IgD-negative memory B cell (primary cell): ENCODE data around the gene DDX54. TPM values are rescaled to one million over a fixed set of nuclear protein-coding genes. Genes with fewer than 3 reads are reported as not detected.
"Not testable (repeated sequence)": the region's sequence is repeated elsewhere in the genome, so short reads cannot be mapped to it uniquely, and the experiment has no call there.

Experiments
- H3K27ac Mint-ChIP-seq, 3 donors: one replicate each; pipeline ENCODE4 v1.8.0; 2020 to 2022; ENCODE audit warnings: mild to moderate bottlenecking in 3 of 3, mixed read lengths in 3 of 3, moderate library complexity in 1 of 3
- H3K27me3 Mint-ChIP-seq: one replicate; pipeline ENCODE4 v1.8.0; 2021; ENCODE audit warnings: mixed read lengths
- H3K36me3 Mint-ChIP-seq: one replicate; pipeline ENCODE4 v1.8.0; 2020; ENCODE audit warnings: mild to moderate bottlenecking, mixed read lengths
- H3K4me1 Mint-ChIP-seq, 3 donors: one replicate each; pipeline ENCODE4 v1.8.0; 2020 to 2022; ENCODE audit warnings: mixed read lengths in 3 of 3, mild to moderate bottlenecking in 1 of 3
- H3K4me3 Mint-ChIP-seq, 4 donors: one replicate each; pipeline ENCODE4 v1.8.0; 2020 to 2022; ENCODE audit warnings: mild to moderate bottlenecking in 4 of 4, mixed read lengths in 4 of 4, moderate library complexity in 3 of 4
- H3K9me3 Mint-ChIP-seq, 3 donors: one replicate each; pipeline ENCODE4 v1.8.0; 2020 to 2021; ENCODE audit warnings: mixed read lengths in 3 of 3, mild to moderate bottlenecking in 1 of 3
- polyA plus RNA-seq: library from polyadenylated mRNA; unstranded; fragments of 300-500 nt; fragmentation: Illumina TruSeq; gene quantifications from one replicate; pipeline ENCODE4 v1.2.3, GENCODE V29; 2021

DDX54 gene
- polyA plus RNA-seq, 1 donor from 2014 or later: 34.2 TPM

DNA sequence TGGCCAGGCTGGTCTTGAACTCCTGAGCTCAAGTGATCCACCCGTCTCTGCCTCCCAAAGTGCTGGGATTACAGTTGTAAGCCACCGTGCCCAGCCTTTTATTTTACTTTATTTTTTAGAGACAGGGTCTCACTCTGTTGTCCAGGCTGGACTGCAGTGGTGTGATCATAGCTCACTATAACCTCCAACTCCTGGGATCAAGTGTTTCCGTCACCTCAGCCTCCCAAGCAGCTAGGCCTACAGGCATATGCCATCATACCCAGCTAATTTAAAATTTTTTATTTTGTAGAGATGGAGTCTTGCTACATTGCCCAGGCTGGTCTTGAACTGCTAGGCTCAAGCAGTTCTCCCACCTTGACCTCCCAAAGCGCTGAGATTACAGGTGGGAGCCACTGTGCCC is 39.7 kb upstream of the DDX54 start:
- Mint-ChIP-seq H3K36me3 (peaks cover 4% of the 10 kb centered on the region), H3K27ac (no peak overlapping the region), H3K4me3 (no peak overlapping the region), H3K4me1 (peaks cover 26 to 34% (median 30%) of the 10 kb centered on the region in 3 donors), H3K27me3 (no peaks in the 10 kb centered on the region), H3K9me3 (no peaks in the 10 kb centered on the region)

DNA sequence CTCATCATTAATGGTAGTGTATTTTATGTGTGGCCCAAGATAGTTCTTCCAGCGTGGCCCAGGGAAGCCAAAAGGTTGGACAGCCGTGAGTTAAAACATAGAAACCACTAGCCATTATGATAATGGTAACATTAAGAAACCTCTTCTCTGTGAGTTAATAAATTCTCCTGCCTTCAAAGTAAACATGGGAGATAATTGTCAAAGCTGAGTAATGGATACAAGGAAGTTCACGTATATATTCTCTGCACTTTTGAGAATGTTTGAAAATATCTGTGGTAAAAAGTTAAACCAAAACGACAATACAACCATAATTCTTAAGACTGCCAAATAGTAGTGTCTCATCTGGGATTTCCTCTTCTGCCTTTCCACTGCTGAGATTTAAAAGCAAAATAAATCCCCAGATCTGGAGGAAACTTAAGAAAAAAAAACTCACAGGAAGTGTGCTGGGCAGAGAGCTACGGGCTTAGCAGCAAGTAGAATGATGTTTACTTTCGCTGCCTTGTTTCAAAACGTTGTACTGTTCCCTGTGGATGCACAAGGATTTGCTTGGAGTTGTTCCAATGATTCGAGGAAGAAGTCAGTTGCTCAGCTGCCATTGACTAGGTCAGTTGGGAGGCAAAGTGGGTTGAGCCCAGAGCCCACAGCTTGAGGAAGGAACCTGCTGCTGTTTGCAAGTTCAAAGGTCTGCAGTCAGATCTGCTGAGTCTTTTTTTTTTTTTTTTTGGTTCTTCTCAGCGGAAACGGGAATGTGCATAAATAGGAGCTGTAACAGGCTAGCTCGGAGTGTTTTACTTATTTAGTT is 37.7 kb upstream of the DDX54 start:
- Mint-ChIP-seq H3K4me1 (peaks cover 20 to 25% (median 23%) of the 10 kb centered on the region in 3 donors), H3K27me3 (no peaks in the 10 kb centered on the region), H3K9me3 (no peaks in the 10 kb centered on the region), H3K36me3 (peaks cover 2% of the 10 kb centered on the region), H3K27ac (peak overlapping the region; percentile 48 to 98 (median 96)), H3K4me3 (peak overlapping the region; percentile 82 to 96 (median 91))

DNA sequence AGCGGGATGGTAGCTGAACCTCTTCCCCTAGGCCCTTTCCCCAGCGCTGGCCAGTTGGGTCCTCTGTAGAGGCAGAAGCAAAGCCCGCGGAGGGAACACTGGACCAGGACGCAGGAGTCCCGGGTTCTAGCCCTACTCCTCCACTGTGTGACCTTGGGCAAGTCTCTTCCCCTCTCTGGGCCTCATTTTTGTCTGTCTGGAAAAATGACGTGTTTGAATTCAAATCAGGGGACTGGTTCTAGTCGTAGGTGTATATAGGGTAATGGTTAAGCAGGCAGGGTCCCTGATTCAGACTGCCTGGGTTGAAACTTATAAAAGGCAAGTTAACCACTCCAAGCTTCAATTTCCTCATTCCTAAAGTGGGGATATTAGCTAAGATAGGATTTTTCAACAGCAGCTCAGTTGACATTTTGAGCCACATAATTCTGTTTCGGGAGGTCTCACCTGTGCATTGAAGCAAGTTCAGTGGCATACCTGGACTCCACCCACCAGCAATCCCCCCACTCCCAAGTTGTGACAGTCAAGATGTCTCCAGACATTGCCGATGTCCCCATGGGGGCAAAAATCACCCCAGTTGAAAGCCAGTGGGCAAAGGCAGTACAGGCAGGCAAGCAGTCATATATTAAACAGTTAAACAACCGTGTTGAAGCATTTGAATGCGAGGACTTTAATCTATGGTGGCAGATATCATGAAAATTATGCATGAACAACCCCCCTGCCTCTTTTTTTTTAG is 36.9 kb upstream of the DDX54 start:
- peaks cover 23 to 30% (median 25%) of the 10 kb centered on the region in 3 donors for H3K4me1 Mint-ChIP-seq

DNA sequence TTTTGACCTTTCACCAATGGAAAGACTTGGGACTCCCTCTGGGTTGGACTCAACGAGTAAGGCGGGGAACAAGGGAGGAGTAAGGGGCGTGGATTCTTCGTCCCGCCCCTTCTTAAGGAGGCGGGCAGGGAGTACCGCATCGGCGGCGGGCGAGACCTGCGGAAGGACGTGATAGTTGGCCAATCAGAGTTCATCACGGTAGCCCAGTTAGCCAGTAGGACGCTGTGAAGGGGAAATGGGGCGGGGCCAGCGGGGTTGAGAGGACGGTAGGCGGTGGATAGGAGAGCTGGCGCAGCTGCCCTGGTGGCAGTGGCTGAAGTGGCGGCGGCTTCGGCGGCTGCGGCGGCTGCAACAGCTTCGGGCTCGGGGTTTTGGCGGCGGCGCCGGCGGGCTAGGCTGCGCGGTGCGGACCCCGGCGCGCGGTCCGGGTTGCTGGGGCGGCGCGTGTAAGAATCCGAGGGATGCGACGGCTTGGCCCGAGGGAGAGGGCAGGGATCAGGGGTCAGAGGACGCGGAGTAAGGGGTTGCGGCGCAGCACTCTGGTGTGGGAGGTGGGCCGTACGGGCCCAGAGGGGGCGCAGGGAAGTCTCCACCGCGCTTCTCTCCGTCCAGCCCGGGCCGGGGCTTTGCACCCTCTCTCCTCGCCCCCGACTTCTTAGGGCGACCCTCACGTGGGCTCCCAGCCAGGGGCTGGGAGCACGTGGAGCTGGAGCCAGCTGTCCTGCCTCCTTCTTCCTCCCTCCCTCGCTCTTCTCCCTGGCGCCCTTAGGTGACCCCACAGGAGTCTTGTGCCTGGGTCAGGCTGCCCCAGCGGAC is 36.1 kb upstream of the DDX54 start, which contains the start of gene TPCN1:
Gene TPCN1, plus strand, starts transcription at position 284 of the 816 bp plus-strand sequence. CDS start 5,389 bp downstream, outside the sequence.
- no peaks in the 10 kb centered on the region for H3K36me3 Mint-ChIP-seq
- H3K9me3 Mint-ChIP-seq: no peaks in the 10 kb centered on the region
- peak within 1 kb of the TSS; percentile 82 to 96 (median 91) for H3K4me3 Mint-ChIP-seq
- no peaks in the 10 kb centered on the region for H3K27me3 Mint-ChIP-seq
- peaks cover 23 to 31% (median 27%) of the 10 kb centered on the region in 3 donors for H3K4me1 Mint-ChIP-seq
- peak within 1 kb of the TSS; percentile 91 to 98 (median 96) for H3K27ac Mint-ChIP-seq

More for the DNA sequence above, 36.9 kb upstream of the DDX54 start:
- H3K9me3 Mint-ChIP-seq: no peaks in the 10 kb centered on the region
- H3K36me3 Mint-ChIP-seq: peaks cover 2% of the 10 kb centered on the region
- H3K27ac Mint-ChIP-seq: peak overlapping the region; percentile 48 to 98 (median 96)
- peak overlapping the region; percentile 82 to 96 (median 91) for H3K4me3 Mint-ChIP-seq
- H3K27me3 Mint-ChIP-seq: no peaks in the 10 kb centered on the region

DNA sequence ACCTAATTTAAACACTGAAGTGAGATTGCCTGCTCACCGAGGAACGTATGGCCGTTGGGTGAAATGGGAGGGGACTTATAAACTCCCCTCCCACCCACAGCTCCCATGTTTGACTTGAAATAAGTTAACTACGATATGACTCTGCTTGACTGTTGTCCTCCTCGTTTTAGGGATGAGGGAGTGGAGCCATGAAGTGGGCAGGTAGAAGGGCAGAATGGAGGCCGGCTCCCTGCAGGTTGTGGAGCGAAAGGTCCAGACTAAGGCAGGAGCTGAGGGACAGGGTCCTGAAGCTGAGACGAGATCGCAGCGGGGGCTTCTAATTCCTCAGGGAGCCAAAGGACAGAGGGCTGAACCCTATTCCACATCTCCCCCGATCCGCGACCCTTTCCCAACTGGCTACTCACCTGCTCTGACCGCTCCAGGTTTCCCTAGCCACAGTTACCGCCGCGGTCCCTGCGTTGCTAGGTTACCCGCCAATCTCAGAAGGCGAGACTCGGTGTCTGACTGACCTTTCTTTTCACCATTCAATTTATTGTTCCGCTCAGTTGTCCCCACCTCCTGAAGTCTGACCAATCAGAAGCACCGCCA is 35.4 kb upstream of the DDX54 start:
- H3K27ac Mint-ChIP-seq: peak overlapping the region; percentile 76 to 91 (median 79)
- peak overlapping the region; percentile 82 to 96 (median 91) for H3K4me3 Mint-ChIP-seq
- H3K27me3 Mint-ChIP-seq: no peaks in the 10 kb centered on the region
- no peaks in the 10 kb centered on the region for H3K36me3 Mint-ChIP-seq
- H3K4me1 Mint-ChIP-seq: peaks cover 26 to 32% (median 27%) of the 10 kb centered on the region in 3 donors
- no peaks in the 10 kb centered on the region for H3K9me3 Mint-ChIP-seq

DNA sequence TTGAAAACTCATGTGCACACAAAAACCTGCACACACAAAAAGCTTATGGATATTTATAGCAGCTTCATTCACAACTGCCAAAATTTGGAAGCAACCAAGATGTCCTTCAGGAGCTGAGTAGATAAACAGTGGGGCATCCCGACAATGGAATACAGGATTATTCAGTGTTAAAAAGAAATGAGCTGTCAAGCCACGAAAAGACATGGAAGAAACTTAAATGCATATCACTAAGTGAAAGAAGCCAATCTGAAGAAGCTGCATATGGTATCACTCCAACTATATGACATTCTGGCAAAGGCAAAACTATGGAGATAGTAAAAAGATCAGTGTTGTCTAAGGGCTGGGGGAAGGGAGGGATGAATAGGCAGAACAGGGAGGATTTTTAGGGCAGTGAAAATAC is 30.7 kb upstream of the DDX54 start:
- peaks cover 15 to 18% (median 17%) of the 10 kb centered on the region in 3 donors for H3K4me1 Mint-ChIP-seq
- no peaks in the 10 kb centered on the region for H3K36me3 Mint-ChIP-seq
- H3K27ac Mint-ChIP-seq: no peak overlapping the region
- H3K27me3 Mint-ChIP-seq: no peaks in the 10 kb centered on the region
- H3K9me3 Mint-ChIP-seq: no peaks in the 10 kb centered on the region
- H3K4me3 Mint-ChIP-seq: no peak overlapping the region

DNA sequence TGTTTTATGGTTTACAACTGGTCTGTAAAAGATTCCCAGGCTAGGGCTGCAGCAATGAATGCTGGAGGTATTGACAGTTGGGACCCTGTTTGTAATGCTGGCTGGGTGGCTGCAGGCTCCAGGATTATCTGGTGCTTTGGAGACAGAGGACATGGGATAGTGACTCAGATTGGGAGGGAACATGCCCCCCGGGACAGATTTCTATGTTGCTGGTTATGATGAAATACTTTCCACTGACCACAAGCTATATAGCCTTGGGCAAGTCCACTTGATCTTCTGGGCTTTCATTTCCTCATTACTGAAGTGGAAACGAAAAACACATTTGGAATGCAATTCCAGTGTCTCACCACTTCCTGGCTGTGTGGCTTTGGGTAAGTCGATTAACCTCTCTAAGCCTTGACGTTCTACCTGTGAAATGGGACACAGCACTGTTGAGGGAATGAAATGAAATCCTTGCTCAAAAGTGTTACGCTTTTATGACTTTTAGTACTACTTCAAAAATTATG is 29.7 kb upstream of the DDX54 start:
- Mint-ChIP-seq H3K36me3 (no peaks in the 10 kb centered on the region), H3K9me3 (no peaks in the 10 kb centered on the region), H3K4me1 (peaks cover 15 to 21% (median 18%) of the 10 kb centered on the region in 3 donors), H3K27ac (no peak overlapping the region), H3K27me3 (no peaks in the 10 kb centered on the region), H3K4me3 (peak overlapping the region in 1 of 4 donors; percentile 28)

DNA sequence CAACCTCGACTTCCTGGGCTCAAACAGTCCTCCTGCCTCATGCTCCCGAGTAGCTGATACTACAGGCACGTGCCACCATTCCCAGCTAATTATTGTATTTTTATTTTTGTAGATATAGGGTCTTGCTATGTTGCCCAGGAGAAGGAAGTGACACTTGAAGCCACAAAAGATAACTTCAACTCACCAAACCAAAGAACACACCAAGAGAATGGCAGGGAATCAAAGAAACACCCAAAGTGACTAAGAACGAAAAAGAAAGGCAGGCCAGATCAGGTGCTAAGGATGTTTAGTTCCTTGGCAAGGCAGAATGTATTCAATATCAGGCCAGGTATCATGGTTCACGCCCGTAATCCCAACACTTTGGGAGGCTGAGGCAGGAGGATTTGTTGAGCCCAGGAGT is 25.9 kb upstream of the DDX54 start:
- Mint-ChIP-seq H3K4me3 (no peak overlapping the region), H3K4me1 (peaks cover 32 to 37% (median 37%) of the 10 kb centered on the region in 3 donors), H3K9me3 (no peaks in the 10 kb centered on the region), H3K27ac (peak overlapping the region in 1 of 3 donors; percentile 71), H3K27me3 (no peaks in the 10 kb centered on the region), H3K36me3 (no peaks in the 10 kb centered on the region)

DNA sequence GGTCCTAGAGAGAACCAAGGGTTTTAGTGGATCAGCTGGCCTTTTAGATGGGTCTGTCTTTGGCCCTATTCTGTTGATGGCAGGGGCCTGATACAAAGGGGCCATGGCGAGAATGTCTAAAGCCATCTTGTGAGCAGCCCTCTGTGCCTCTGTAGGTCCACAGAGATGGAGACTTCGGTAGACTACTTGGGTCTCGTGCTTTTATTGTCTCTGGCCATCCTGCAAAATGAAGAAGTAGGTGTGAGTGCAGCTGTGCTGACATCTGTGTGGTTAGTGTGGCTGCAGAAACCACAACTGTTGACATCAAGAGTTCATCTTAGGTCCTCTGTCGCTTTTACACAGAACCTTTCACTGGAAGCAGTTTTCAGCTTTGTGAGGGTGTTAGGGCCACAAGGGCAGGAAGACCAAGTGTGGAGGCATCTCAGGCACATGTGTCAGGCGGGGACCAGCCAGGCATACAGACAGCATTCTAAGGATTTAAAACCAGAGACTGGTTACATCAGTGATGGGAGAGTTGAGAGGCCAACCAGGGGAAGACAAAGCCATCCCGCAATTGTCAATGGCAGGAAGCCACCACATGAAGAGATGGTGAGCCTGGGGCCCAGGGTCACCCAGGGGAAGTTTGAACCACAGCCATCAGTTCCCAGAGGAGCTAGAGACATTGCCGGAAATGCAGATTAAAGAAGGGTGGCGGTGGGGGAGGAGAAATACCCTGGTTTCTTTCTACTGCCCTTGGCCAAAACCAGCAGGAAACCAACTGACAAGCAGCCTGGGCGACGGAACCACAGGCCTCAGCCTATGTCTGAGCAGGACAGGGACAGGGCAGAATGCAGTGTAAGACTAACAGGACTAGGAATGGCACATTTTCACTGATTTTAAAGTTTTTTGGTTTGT is 23.0 kb upstream of the DDX54 start:
- Mint-ChIP-seq H3K36me3 (peaks cover 2% of the 10 kb centered on the region), H3K9me3 (no peaks in the 10 kb centered on the region), H3K4me1 (peaks cover 21 to 40% (median 36%) of the 10 kb centered on the region in 3 donors), H3K27me3 (no peaks in the 10 kb centered on the region), H3K4me3 (peak overlapping the region; percentile 61 to 87 (median 71)), H3K27ac (peak overlapping the region; percentile 91 to 99 (median 96))

DNA sequence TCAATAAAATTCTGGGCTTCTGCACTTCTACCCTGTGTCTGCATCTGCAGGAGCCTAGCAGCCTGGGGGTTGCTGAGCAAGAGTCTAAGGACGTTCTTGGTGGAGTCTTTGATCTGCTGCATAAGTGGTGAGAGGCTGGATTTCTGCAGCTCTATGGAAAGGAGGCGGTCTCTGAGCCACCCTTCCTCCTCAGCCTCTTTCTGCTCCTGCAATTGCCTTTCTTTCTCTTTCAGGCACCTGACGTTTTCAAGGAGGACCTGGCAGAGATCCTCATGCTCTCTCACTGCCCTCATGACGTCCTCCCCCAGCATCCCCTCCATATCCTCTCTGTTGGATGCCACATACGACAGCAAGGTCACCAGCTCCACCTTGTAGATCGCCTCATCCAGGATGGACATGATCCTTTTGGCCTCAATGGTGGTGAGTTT is 22.3 kb upstream of the DDX54 start:
- Mint-ChIP-seq H3K27ac (peak overlapping the region; percentile 91 to 99 (median 96)), H3K4me3 (peak overlapping the region; percentile 16 to 87 (median 68)), H3K27me3 (no peaks in the 10 kb centered on the region), H3K4me1 (peaks cover 21 to 40% (median 36%) of the 10 kb centered on the region in 3 donors), H3K9me3 (no peaks in the 10 kb centered on the region), H3K36me3 (peaks cover 2% of the 10 kb centered on the region)

DNA sequence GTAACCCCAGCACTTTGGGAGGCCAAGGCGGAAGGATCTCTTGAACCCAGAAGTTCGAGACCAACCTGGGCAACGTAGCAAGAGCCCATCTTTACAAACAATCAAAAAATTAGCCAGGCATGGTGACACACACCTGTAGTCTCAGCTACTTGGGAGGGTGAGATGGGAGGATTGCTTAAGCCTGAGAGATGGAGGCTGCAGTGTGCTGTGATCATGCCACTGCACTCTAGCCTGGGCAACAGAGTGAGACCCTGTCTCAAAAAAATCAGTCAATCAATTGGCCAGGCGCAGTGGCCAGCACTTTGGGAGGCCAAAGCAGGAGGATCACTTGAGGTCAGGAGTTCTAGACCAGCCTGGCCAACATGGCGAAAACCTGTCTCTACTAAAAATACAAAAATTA is 21.5 kb upstream of the DDX54 start:
- H3K36me3 Mint-ChIP-seq, H3K27me3 Mint-ChIP-seq, H3K9me3 Mint-ChIP-seq: not testable (repeated sequence)
- Mint-ChIP-seq H3K4me3 (peak overlapping the region in 1 of 4 donors; percentile 25), H3K4me1 (peaks cover 21 to 40% (median 36%) of the 10 kb centered on the region in 3 donors), H3K27ac (peak overlapping the region in 2 of 3 donors; percentile 91 to 96)

DNA sequence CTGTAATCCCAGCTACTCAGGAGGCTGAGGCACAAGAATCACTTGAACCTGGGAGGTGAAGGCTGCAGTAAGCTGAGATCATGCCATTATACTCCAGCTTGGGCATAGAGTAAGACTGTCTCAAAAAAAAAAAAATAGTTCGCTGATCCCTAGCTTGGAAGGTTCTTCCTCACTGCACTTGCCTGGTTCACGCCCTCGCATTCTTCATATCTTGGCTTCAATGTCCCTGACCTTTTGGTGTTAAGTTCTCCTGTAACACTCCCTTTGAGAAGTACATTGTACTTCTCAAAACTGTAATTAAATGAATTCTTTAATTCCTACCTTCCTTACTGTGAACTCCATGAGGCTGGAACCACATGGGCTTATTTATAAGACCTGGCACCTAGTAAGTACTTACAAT is 19.5 kb upstream of the DDX54 start:
- H3K27ac Mint-ChIP-seq: peak overlapping the region in 1 of 3 donors; percentile 36
- no peaks in the 10 kb centered on the region for H3K27me3 Mint-ChIP-seq
- H3K9me3 Mint-ChIP-seq: no peaks in the 10 kb centered on the region
- H3K4me1 Mint-ChIP-seq: peaks cover 17 to 32% (median 30%) of the 10 kb centered on the region in 3 donors
- peaks cover 2% of the 10 kb centered on the region for H3K36me3 Mint-ChIP-seq
- peak overlapping the region in 1 of 4 donors; percentile 18 for H3K4me3 Mint-ChIP-seq
